Activated CD8-positive, alpha-beta memory T cell treated with anti-CD3 and anti-CD28 coated beads for 36 hours (primary cell): ENCODE results near the gene DCLK2. TPM values are rescaled to one million over a fixed set of nuclear protein-coding genes. Genes with fewer than 3 reads are reported as not detected.

ENCODE experiments used
- CTCF ChIA-PET: fragments of 350-600 bp; sonication (Branson Sonifier 250); formaldehyde crosslinking; loops from one replicate; lab custom pipeline; 2021; ENCODE audit warnings: antibody characterized with exemption; lab: Charles Lee
- POLR2A ChIA-PET: fragments of 350-600 bp; sonication (Branson Sonifier 250); formaldehyde crosslinking; loops from one replicate; lab custom pipeline; 2021; ENCODE audit warnings: antibody characterized with exemption; lab: Charles Lee
- total RNA-seq, 2 experiments: library from RNA; stranded (reverse); gene quantifications; one replicate each; pipeline ENCODE4 v1.2.3, GENCODE V29; 2021

Gene DCLK2
- not detected for total RNA-seq

DNA sequence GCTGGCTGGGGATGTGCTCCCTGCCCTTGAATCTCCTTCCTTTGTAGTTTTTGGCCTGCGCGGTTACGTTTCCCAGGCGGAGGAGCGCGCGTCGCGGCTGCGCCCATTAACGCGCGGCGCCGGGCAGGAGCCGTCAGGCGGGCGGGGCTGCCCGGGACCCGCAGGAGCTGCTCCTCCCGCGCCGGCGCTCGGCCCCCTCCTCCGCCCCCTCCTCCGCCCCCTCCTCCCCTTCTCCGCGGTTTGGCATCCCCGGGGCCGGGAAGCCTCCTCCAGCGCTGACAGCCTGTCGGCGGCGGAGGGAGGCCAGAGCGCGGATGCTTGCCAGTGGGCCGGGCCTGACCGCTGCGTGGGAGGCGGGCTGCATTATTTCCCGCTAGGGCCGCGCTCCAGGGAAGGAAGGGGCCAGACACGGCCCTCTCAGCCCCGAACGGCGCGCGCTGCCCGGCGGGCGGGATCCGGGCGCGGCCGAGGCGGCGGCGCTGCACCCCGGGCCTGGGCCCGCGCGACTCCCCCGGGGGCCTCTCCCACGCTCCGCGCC, at the start of gene DCLK2:
Gene DCLK2, plus strand, starts transcription at position 405 of the 538 bp plus-strand sequence. CDS start 583 bp downstream, outside the sequence.
- POLR2A ChIA-PET, result no interaction called here
- CTCF ChIA-PET, result no interaction called here

DNA sequence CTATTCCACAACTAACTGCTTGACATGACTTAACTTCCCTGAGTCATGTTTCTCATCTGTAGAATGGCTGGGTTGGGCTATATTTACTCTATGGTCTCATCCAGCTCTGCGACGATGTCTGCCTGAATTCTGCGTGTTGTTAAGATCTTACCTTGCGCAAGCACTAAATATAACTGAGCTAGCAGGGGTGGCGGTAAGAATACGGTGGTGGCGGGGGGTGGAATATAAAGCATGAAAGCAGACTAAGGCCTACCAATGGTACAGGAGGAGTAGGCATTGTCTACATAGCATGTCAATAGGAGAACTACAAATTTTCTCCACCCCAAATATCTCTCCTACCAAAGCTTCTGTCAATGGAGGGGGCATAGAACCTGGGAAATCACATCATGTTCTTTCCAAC, 45.7 kb upstream of the DCLK2 start:
- CTCF ChIA-PET, result no interaction called here
- POLR2A ChIA-PET, result no interaction called here

DNA sequence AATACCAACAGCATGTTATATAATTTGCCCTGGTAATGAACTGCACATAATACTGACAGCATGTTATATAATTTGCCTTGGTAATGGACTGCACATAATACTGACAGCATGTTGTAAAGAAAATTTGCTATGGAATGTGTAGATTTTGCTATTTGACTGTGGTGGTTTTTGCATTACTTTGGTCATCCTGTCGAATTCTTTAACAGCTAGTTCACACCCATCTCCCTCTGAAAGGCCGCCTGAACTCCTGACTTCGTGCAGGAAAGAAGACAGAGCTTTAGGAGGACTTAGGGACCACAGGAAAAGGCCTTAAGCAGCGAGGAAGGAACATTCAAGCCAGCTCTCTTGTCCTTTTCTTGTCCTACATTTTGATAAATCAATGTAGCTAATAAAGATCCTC, 45.2 kb upstream of the DCLK2 start:
- ChIA-PET POLR2A (no interaction called here), CTCF (no interaction called here)

DNA sequence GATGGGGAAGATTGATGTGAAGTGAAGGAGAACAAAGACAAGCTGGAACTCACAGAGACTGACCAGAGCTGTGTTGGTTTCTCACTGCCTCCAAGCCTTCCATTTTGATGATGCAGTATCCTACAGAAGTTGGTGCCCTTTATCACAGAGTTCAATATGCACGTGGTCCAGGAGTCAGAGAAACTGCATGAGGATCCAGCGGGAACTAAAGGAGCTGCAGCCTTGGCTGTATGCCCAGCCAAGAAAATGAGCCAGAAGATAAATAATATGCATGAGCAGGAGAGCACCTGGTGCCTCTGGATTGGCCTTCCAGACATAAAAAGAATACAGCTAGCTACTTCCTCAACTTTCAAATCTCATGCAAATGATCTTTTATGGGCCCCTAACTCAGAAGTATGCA, 44.3 kb upstream of the DCLK2 start:
- ChIA-PET CTCF (no interaction called here), POLR2A (no interaction called here)

DNA sequence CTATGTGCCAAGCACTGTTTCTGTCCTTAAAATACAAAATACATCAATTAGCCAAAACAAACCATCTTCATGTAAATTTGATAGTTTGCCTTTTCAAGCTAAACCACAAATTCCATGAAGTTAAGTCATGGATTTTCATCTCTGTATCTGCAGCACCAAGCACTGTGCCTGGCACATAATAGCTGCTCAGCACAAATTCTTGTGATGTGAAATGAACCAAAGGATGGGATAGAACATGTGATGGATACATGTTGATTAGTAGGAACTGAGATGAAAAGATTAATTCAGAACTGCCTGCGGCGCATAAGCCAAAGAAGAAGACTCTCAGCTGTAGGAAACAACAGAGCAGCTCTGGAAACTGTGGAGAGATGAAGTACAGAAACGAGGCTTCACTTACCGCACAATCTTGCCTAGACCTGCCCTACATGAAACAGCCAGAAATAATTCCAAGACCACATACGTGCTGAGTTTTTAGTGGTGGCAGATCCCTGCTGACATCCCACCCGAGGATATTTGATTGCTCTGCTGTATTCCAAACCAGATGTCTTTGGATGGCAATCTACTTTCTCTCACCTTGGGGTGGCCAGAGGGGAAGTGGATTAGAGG, 40.9 kb upstream of the DCLK2 start:
- POLR2A ChIA-PET, result no interaction called here

DNA sequence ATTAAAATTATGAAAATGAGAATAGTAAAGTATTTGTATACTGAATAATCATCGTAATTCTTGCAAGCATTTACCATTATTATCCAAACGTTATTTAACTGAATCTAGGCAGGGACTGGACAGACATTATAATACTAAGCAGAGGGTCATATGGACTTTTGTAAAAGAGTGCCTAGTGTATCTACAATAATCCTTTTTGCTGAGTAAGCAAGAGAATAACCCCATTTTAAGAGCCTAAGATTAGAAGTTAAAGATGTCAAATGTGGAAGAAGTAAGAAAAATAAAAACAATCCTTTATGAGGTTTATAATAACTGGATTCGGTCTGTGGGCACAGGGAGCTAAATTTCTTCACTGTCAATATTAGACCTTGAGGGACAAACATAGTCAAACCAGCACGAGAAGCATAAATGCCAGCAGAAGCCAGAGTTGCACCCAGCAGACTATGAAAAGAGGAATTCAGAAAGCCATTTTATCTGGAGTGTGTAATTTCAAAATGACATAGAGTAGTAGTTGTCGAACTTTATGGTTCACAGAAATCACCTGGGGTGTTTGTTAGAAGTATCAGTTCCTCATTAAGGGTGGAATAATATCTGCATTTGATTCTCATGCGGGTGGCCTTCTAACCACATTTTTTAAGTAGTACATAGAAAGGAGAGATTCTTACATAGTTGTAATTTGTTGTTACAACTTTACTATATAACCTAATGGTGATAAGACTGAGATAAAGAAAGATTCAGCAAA, 39.7 kb upstream of the DCLK2 start:
- ChIA-PET CTCF (no interaction called here), POLR2A (no interaction called here)

More for the DNA sequence above, 40.9 kb upstream of the DCLK2 start:
- CTCF ChIA-PET, result interaction anchor here (0.8 kb wide), 1 partner anchor 14 kb away, joined by 3 read pairs; no protein-coding TSS in a partner anchor

DNA sequence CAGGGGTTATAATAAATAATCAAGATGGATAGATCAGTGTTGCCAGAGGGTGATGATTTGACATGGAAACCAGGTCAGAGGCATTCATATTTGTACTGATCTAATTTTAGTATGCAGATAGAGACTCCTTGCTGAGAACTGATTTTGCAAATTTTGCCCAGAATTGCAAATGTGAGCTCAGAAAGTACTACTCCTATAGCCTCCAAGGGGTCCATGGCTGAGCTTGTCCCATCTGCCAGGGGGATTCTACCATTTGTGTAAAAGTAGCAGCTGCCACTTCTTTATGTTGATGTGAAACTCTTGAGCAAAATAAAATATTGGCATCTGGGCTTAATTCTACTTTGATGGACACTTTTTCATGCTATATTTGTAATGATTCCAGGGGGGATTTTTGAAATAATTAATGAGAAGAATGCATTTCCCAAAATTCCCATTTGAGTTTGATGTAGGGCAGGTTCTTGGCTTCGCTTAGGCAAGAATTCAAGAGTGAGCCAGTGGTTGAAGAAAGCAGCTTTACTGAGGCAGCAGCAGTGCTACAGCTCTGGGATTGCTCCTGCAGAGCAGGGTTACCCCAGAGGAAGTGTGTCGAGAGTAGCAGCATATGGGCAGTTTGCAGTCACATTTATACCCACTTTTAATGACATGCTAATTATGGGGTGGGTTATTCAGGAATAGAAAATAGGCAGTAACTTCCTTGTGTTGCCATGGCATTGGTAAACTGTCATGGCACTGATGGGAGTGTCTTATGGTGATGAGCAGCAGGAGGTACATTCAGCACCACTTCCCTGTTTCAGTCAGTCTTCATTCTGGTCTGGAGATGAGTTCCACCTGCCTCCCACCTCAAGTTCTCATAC, 38.7 kb upstream of the DCLK2 start:
- CTCF ChIA-PET, result no interaction called here
- POLR2A ChIA-PET, result no interaction called here

DNA sequence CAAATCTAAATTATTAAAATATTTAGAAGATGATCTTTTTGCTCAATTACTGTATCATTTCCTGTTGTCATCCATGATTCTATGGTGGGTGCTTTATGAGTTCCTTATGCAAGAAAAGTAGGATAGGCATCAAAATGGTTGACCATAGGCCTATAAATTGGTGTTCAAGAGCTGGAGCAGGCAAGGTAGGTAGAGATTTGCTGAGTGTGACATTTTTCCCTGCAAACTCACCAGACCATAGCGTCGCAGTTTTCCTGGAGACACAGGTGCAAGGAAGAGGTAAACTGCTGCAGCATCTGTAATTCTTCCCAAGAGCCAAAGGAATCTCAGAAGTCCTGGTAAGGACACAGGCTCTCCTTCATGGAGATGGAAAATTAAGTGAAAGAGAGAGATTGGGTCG, 33.7 kb upstream of the DCLK2 start:
- CTCF ChIA-PET, result interaction anchor here (1.2 kb wide), 1 partner anchor 188 kb away, joined by 3 read pairs; no protein-coding TSS in a partner anchor

DNA sequence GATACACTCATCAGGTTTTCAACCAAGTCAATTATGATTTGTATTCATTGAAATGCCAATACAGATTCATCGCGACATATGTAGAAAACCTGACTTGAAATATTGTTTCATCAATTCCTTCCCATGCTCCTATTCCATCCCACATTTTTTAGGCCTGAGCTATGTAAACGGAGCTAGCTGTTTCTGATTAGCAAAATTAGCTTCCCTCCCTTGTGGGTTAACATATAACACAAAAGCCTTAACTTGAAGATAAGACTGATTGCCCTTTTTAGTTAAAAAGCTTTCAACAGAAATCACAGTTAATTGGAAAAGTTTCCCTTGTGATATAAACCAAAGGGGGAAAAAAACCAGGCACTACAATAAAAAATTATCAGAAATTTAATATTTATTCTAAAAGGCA, 32.8 kb upstream of the DCLK2 start:
- CTCF ChIA-PET, result no interaction called here
- POLR2A ChIA-PET, result no interaction called here

More for the DNA sequence above, 33.7 kb upstream of the DCLK2 start:
- POLR2A ChIA-PET, result no interaction called here

DNA sequence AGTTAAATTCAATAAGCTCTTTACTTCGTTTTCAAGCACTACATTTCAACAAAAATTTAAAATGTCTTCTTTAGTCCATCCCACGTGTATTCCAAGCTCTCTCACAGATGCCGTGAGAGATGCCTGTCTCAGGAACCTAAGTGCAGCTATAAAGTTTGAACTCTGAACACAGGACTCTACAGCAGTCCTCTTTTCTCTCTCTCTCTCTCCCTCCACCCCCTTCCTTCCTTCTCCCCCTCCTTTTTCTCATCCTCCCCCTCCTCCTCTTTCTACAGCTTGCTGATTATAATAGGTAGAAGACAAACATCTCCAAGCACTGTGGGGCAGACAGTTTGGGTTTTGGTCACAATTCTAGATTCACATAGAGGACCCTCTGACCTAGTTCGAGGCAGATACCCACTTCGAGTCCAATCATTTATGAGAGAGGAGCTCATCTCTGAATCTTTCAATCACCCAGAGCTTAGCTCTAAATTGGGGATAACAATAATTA, 31.5 kb upstream of the DCLK2 start:
- CTCF ChIA-PET, result no interaction called here
- POLR2A ChIA-PET, result interaction anchor here (0.6 kb wide), 1 partner anchor 123 kb away, joined by 3 read pairs; no protein-coding TSS in a partner anchor

DNA sequence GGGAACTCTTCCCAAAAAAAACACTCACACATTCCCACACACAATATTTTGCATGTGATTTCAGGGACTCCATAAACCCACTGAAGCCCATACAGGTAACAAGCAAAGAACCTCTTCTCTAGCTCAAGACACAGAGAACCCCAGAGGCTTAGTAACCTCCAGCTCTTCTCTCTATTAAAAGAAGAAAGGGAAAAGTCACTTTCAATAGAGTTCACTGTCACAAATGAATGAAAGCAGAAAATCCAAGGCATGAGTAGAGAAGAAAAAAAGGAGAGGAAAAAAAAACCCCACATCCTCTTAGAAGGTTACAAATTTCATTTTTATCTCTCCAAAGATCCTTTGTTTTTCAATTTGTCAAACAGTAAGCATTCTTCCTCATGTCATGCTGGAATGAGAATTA, 30.7 kb upstream of the DCLK2 start:
- CTCF ChIA-PET, result no interaction called here

DNA sequence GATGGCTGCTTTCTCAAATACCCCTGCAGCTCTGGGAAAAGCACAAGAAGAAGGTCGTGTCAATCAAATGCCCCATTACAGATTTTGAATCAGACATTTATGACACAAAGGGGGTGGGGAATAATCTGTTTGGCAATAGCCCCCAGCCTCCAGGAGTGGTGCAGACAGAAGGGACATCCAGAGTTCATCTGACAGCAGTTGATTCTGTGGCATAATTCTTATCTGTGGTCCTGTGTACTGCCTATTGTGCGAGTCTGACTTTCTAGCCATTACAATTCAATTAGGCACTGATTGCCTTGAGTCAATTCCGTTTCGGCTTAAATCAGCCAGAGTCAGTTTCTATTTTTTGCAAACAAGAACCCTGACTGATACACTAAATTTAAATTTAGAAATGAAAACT, 28.6 kb upstream of the DCLK2 start:
- CTCF ChIA-PET, result no interaction called here
- POLR2A ChIA-PET, result no interaction called here

More for the DNA sequence above, 30.7 kb upstream of the DCLK2 start:
- POLR2A ChIA-PET, result interaction anchor here (0.6 kb wide), 1 partner anchor 122 kb away, joined by 3 read pairs; no protein-coding TSS in a partner anchor

DNA sequence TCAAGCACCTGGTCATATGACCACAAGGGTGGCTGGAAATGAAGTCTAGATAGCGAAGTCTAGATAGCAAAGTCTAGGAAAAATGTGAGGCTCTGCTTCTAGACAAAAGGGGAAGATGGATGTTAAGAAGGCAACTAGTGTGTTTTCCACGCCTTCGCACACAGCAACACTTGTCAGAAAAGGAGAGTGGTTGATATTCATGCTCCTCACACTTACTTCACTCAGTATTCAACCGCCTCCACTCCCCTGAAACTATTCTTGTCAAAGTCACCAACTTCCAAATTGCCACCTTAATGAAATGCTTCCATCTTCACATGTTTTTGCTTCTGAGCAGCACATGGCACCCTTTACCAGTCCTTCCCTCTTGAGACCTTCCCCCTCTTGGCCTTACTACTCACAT, 27.7 kb upstream of the DCLK2 start:
- CTCF ChIA-PET, result no interaction called here

DNA sequence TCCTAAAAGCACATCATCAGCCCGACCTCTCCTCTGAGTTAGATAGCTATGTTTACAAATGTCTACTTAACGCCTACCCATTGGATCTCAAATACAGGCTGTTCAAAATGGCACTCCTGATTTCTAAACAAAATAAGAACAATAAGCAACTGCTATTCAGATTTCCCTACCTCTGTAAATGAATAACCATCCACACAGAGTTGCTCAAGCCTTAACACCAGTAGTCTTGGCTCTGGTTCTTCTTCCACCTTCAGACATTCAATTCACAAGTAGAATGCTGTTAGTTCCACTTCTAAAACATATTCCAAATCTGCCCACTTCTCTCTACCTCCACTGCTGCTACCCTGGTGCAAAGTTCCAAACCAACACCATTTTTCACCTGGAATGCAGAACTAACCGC, 27.1 kb upstream of the DCLK2 start:
- CTCF ChIA-PET, result no interaction called here
- POLR2A ChIA-PET, result no interaction called here

More for the DNA sequence above, 27.7 kb upstream of the DCLK2 start:
- POLR2A ChIA-PET, result no interaction called here

DNA sequence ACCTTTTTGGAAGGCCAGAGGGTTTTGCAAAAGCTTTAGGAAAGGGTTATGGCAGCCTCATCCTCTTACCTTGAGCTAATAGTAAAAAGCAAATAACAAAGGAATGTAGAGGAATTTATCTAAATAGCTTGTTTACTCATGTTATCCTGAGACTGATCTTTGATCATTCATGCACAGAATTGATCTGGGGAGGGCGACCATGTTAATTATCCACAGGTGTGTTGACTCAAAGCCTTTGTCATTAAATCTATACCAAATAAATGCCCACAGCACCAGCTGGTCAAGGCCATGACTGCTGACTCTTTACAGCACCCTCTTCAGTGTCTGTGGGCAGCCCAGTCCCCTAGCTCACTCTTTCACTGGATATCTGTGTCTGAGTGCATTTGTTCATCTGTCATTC, 22.8 kb upstream of the DCLK2 start:
- ChIA-PET POLR2A (no interaction called here), CTCF (no interaction called here)

DNA sequence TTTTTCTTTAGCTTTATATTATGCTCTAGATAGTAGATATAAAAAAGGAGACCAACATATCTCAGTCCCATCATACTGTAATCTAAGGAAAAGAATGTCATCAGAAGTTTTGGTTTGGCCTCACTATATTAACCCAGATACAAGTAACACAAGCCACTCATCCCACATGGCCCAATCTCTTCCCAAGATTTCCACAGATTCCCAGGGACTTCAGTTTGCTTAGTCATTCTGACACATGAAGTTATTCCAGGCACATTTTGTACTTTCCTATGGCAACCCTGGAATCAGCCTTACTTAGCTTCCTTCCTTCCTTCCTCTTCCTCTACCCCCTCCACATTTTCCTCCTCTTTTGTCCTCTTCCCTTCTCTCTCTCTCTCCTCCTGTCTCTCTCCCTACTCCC, 21.7 kb upstream of the DCLK2 start:
- ChIA-PET POLR2A (no interaction called here), CTCF (no interaction called here)

DNA sequence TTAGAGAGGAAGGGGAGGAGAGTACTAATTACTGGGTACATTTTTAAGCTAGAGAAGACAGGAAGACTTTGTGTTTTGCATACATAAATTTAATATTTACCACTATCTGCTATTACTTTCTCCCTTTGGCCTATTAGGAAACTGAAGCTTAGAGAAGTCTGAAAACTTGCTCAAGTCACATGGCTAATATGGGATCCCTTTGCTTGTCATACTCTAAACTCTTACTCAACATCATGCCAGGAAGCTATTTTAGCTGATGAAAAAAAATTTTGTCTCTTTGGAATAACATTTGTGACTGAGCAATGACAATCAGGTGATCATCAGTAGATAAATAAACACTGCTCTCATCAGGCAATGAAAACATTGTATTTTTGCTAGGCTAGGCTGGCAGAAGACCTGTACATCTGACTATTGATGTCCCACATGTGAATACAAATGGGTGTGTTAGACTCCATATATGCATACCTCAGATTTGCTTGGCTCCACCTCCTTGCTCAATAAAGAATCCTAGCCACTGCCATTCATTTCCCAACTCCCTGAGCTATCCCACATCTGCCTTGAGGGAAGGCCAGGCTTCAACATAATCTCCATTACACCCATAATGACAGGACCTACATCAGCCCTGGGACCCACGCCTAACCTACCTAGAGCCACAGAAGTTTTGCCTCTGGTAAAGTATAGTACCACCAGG, 17.0 kb upstream of the DCLK2 start:
- CTCF ChIA-PET, result no interaction called here
- POLR2A ChIA-PET, result no interaction called here

DNA sequence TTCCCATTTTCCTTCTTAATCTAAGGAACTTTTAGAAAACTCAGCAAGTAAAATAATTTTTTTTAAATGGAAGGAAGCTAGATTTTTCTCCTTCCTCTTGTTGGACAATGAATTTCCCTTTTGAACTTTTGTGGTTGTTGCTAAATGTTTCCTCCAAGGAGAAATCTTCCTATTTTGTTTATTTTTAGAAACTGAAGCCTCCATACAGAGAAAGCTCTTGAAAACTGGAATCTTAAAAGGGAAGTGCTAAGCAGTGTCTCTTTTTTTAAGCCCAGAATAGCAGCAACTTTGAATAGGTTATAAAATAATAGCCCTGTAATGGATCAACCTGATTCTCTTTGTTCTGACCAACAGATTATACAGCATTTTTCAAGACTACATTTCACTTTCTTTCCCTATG, 15.1 kb upstream of the DCLK2 start:
- POLR2A ChIA-PET, result no interaction called here

DNA sequence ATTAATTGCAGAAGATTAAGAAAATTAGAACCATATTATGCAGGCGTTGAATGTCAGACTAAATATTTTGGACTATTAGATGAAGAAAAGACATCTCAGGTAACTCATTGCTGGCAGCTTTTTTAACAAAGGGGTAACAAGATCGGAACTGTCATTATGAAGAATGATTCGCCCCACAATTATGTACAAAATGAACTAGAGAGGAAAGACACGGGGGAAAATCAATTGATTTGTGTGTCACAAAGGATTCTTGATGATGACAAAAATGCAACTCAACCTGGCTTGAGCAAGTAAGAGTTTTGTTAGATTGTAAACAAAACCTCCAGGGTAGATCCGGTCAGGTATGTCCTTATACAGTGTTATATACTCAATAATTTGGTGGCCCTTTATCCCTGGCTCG, 12.5 kb upstream of the DCLK2 start:
- POLR2A ChIA-PET, result no interaction called here
- CTCF ChIA-PET, result no interaction called here

More for the DNA sequence above, 15.1 kb upstream of the DCLK2 start:
- CTCF ChIA-PET, result no interaction called here
